Left forelimb (tissue), 1 donor: ENCODE measurements around the gene CWF19L2.
"Not testable (repeated sequence)": the region's sequence is repeated elsewhere in the genome, so short reads cannot be mapped to it uniquely, and the experiment has no call there.

ENCODE experiments used
- DNase-seq: peaks from one replicate; pipeline ENCODE4 v3.0.0-alpha.2; 2018; ENCODE audit warnings: low spot score

CWF19L2 gene

DNA sequence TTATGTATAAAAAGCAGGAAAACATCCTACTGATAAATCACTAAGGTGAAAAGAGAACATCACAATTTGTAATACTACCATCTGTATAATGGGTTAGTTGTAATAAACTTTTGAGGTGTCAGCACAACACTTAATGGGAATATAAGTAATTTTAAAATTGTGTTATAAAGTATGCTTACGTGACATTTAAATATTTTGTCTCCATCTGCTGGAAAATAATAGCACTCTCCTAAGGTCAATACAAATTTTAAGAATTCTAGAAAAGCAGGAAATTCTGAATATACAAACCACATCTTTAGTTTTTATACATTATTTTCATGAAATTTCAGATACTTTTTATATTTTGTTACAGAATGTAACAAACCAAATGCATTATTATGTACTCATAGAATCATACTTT is 19.5 kb downstream of the CWF19L2 start:
- no peak for DNase-seq

DNA sequence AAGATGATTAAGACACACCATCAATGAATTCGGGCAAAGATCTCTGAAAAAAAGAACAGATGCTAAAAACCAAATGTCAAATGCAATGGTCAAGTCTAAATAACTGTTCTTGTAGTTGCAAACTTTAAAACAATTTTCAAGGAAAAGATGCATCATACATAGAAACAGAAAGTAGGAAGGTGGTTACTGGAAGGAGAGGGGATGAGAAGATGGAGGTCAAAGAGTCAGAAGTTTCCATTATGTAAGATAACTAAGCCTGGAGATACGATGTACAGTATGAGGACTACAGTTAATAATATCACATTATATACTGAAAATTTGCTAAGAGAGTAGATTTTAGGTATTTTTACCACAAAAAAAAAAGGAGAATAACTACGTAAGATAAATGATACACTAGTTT is 27.1 kb downstream of the CWF19L2 start:
- DNase-seq: no peak

DNA sequence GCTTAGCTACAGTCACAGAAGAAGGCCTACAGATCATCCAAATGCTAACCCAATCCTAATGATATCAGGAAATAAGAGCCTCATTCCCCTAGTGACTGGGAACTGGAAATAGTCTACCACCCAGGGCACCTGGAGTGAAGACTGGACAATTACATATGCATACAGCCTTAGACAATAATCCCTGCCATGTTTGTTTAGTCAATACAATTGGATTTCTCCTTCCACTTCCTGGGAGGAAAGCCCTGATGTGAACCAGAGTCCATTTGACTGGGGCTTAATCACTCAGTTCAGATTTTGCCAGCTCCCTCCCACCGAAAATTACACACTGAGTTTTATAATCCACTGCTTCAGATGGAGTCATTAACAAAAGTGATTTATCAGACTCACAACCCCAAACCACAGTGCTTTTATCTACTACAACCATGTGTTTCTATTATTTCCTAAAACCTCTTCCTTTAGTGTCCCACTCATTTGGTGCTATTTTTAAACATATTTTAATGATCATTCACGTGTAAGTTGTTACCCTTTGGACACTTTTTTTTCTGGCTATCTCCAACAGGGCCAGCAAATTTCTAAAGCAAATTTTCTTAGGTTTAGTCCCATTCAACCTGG is 29.9 kb downstream of the CWF19L2 start:
- DNase-seq: no peak

- no peak for DNase-seq
Observed at GRCh38 chr11:107413352-107413751, 44.3 kb downstream of the CWF19L2 start.

DNA sequence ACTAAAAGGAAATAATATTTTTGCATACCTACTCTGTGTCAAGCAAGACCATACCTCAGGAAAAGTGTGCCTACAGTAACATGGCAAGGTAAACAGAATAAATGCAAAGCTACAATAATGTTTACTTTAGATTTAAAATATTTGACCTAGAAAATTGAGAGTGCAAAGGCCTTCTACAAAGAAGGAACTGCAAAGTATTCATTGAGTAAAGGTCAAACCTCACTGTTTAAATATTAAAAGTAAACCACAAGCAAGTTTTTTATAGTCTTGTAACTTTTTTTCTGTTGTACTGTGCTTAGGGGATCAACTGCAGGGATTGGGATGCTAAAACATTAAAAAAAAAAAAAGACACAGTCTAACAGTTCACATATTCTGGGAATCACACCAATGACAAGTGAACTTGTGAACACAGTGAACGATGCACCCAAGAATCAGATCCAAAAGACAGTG is 48.8 kb downstream of the CWF19L2 start:
- DNase-seq: no peak

GRCh38 chr11:107405260-107405659 is 52.4 kb downstream of the CWF19L2 start:
- no peak for DNase-seq

- DNase-seq: not testable (repeated sequence)
Observed at GRCh38 chr11:107401131-107401530, 56.5 kb downstream of the CWF19L2 start.

- DNase-seq: no peak
Observed at GRCh38 chr11:107397357-107397756, 60.3 kb downstream of the CWF19L2 start.

DNA sequence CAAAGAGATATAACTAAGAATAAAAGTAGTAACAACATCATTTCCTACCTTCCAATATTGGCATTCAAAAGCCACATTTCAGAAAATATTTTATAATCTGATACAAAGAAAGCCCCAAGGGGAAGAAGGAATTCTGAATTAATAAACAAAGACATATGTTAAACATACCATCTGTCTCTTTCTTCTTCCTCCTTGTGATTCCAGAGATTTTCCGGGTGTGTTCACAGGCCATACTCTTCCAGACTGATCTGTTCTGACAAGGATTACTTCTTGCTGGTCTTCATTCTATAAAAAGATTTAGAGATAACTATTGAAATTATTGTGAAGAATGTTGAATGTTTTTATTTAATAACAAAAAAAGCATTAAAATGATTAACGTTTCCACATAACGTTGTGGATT is 65.0 kb downstream of the CWF19L2 start:
- no peak for DNase-seq

DNA sequence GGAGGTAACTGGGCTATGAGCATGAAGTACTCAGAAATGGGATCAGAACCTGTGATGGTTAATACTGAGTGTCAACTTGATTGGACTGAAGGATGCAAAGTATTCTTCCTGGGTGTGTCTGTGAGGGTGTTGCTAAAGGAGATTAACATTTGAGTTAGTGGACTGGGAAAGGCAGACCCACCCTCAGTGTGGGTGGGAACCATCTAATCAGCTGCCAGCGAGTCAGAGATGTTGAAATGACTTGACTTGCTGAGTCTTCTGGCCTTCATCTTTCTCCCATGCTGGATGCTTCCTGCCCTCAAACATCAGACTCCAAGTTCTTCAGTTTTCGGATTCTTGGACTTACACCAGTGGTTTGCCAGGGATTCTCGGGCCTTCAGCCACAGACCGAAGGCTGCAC is 66.9 kb downstream of the CWF19L2 start:
- DNase-seq: not testable (repeated sequence)

GRCh38 chr11:107387666-107388065 is 70.0 kb downstream of the CWF19L2 start:
- no peak for DNase-seq

DNA sequence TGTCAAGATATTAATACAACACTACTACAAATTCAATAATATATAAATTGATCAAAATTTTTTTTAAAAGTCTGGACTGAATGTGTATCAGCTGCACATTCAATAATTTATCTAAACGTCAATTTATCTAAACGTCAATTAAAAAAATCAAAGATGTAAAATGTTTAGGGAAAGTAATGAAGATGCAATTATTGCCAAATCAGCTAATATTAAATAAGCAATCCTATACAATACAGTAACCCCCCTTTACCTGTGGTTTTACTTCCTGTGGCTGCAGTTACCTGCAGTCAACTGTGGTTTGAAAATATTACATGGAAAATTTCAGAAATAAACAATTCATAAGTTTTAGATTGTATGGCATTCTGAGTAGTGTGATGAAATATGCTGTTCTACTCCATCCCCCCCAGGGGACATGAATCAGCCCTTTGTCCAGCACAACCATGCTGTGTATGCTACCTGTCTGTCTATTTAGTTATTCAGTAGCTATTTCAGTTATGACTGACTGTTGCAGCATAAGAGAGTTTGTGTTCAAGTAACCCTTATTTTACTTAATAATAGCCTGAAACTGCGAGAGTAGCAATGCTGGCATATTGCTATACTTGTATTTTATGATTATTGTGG is 72.2 kb downstream of the CWF19L2 start:
- DNase-seq: no peak

GRCh38 chr11:107384144-107384852 is 73.3 kb downstream of the CWF19L2 start:
- no peak for DNase-seq

DNA sequence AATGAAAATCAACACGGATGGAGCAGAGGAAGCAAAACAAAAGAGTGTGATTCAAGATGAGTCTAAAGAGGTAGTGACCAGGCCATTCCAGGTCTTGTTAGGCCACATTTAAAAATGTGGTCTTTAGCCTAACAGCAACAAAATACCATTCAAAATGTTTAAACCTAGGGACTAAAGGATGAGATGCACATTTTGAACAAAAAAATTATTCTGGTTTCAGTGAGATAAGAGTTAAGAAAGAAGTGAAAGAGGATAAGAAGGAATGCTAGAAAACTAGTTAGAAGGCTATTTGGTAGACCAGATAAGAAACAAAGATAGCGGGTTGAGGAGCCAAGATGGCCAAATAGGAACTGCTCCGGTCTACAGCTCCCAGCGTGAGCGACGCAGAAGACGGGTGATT is 85.2 kb downstream of the CWF19L2 start:
- no peak for DNase-seq

DNA sequence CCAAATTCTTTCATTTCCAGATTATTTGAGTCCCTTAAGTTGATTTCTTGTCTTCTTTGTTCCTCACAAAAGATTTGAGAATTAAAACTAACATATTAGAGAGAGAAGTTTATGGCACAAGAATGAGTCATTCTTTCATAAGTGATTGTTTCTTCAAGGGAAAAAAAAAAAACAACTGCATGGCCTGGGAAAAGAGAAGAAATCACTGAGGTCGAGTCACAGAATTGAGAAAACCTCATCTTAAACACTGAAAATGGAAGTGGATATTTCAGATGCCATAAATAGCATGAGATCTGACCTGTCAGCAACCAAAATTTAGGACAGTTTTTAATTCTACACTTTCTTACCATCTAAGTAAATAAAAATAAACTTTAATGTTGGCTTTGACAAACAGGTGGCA is 87.2 kb downstream of the CWF19L2 start:
- DNase-seq: no peak

DNA sequence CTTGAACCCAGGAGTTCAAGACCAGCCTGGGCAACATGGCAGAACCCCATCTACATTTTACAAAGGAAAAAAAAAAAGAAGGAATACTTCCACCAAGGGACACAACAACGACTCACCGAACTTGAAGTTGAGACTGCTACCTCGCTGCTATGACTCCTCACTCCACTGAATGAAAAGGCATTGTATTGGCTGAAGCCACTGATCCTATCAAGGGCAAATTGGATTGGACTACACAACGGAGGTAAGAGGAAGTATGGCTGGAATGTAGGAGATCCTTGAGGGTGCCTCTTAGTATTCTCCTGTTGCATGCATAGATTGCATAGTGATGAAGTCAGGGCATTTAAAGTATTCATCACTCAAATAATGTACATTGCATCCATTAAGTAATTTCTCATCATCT is 97.9 kb downstream of the CWF19L2 start:
- no peak for DNase-seq

DNA sequence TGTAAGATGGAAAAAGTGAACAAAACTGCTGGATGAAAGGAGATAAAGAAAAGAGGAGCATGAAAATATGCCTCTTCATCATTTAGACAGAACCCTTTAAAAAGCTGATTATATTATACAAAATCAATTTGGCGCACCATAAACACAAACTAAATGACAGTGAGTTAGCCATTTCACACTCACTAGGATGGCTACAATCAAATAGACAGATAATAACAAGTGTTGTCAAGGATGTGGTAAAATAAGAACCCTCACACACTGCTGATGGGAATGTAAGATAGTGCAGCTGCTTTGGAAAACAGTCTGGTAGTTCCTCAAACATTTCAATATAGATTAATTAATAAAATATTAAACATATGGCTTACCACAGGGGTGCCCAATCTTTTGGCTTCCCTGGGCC is 99.7 kb downstream of the CWF19L2 start:
- DNase-seq: no peak

- DNase-seq: no peak
Observed at GRCh38 chr11:107354780-107355179, 102.8 kb downstream of the CWF19L2 start.

- DNase-seq: no peak
Observed at GRCh38 chr11:107337917-107338316, 119.7 kb downstream of the CWF19L2 start.

DNA sequence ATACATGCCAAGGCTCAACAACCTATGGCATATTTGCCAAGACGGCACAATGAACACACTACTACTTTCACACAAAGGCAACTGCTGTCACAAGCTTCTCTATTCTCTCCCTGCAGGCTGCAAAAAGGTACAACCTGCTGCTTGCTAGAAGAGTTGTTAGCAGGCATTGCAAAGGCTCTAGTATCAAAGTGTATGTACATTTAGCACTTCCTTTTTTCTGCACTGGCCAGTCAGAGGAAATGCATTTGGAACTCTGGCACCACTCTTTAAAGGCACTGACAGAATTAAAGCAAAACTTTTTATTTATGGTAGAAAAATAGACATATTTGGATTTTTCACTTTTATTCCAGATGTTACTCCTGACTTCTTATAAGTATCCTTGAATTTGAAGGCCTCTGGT is 125.9 kb downstream of the CWF19L2 start:
- DNase-seq: no peak

DNA sequence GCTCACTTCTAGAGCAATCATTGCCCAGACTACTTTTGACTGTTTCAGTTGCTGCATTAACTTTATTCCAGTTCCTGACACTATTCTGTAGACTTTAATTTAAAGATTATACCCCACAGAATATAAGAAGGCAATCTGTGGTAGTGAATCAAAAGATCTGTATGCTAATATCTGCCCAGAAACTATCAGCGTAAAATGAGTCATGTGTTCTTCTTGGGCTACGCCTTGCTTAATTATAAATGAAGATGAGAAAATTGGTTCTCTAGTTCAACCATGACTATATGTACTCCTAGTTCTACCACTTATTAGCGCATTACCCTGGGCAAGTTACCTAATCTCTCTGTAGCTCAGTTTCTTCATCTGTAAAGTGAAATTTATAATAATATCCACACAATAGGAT is 128.5 kb downstream of the CWF19L2 start:
- DNase-seq: no peak

DNA sequence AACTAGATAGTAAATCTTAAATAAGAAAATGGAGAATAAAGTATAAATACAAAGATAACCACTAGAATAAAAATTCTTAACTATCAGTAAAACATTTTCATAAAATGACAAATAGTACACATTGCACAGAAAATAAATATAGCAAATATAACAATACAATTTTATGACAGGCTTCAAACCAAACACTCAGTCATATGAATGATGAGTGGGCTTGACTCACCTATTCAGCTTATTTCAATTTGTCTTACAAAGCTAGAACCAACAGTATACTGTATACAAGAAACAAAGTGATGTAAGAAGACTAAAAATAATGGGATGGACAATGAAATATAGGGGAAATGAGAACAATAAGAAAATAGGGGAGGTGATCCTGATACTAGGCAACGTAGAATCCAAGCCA is 141.2 kb downstream of the CWF19L2 start:
- no peak for DNase-seq

DNA sequence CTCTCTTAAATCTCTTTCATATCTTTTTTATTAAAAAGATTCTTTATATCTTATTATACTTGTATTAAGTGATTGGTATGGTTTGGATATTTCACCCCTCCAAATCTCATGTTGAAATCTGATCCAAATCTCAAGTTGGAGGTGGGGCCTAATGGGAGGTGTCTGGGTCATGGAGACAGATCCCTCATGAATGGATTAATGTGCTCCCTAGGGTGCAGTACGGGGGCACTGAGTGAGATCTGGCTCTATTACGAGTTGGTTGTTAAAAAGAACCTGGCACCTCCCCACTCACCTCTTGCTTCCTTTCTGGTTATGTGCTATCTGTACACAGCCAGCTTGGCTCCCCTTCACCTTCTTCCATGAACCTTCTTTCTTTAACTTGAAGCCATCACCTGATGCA is 149.6 kb downstream of the CWF19L2 start:
- DNase-seq: no peak

DNA sequence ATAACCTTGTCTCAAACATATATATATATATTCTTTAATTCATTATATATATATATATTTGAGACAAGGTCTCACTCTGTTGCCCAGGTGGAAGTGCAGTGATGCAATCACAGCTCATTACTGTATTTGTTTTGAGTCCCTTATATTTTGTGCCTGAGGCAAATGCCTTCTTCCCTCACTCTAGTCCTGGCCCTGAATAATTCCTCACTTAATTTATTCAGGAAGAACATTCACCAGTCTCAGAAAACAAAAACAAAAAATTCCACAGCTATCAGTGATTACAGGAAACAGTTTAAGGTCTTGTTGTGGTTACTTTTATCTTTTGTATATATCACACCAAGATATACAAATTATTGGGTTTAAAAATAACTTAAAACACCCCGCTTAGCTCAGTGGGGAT is 155.7 kb downstream of the CWF19L2 start:
- DNase-seq: no peak
